AG10803 (cell line): ENCODE results near the gene MMP24.

ENCODE experiments used
- DNase-seq: peaks from one replicate; pipeline ENCODE4 v3.0.0; 2010; ENCODE audit warnings: low read depth
- H3K4me3 ChIP-seq: 2 replicates; pipeline ENCODE4 v1.5.1; 2011; ENCODE audit warnings: mild to moderate bottlenecking, low read length, control low read depth
- CTCF ChIP-seq: conservative IDR thresholded peaks from 2 replicates; pipeline ENCODE4 v1.5.1; 2011; ENCODE audit warnings: mild to moderate bottlenecking, low read length, control low read depth, inconsistent platforms

MMP24 gene

GRCh38 chr20:35293303-35294292, 67.1 kb downstream of the MMP24 start:
- TF ChIP-seq CTCF: no peak
- DNase-seq: no peak
- no peak overlapping the region for H3K4me3 ChIP-seq

GRCh38 chr20:35294293-35294685, 67.8 kb downstream of the MMP24 start:
- DNase-seq: no peak
- TF ChIP-seq CTCF: no peak
- no peak overlapping the region for H3K4me3 ChIP-seq

- no peak for TF ChIP-seq CTCF
- DNase-seq: no peak
- no peak overlapping the region for H3K4me3 ChIP-seq
These were observed 68.6 kb downstream of the MMP24 start for GRCh38 chr20:35295058-35295457.

- no peak overlapping the region for H3K4me3 ChIP-seq
- no peak for DNase-seq
- TF ChIP-seq CTCF: no peak
These were observed 69.2 kb downstream of the MMP24 start for GRCh38 chr20:35295674-35296073.

- no peak for TF ChIP-seq CTCF
- DNase-seq: no peak
- no peak overlapping the region for H3K4me3 ChIP-seq
These were observed 69.6 kb downstream of the MMP24 start for GRCh38 chr20:35296101-35296554.

GRCh38 chr20:35297155-35297554, 70.7 kb downstream of the MMP24 start:
- no peak for TF ChIP-seq CTCF
- H3K4me3 ChIP-seq: no peak overlapping the region
- DNase-seq: no peak

- TF ChIP-seq CTCF: no peak
- no peak for DNase-seq
These were observed 71.2 kb downstream of the MMP24 start for GRCh38 chr20:35297740-35298139.

More at GRCh38 chr20:35297740-35298139, 71.2 kb downstream of the MMP24 start:
- no peak overlapping the region for H3K4me3 ChIP-seq
